Neuronal stem cell (in vitro differentiated cells): ENCODE measurements around the gene NECAB2.

Experiments
- DNase-seq: peaks from one replicate; pipeline ENCODE4 v3.0.0-alpha.2; 2013; ENCODE audit warnings: low spot score
- H2AFZ ChIP-seq: one replicate; pipeline ENCODE4 v1.6.1; 2013; ENCODE audit warnings: mild to moderate bottlenecking, low read length, inconsistent platforms
- H2AK5ac ChIP-seq: 2 replicates; pipeline ENCODE4 v1.6.1; 2013; ENCODE audit warnings: low read depth, mild to moderate bottlenecking, inconsistent platforms, low read length, moderate library complexity, mixed read lengths
- H2BK120ac ChIP-seq: 2 replicates; pipeline ENCODE4 v1.6.1; 2013; ENCODE audit warnings: low read depth, mild to moderate bottlenecking, inconsistent platforms, low read length, moderate library complexity, mixed read lengths
- H2BK12ac ChIP-seq: one replicate; pipeline ENCODE4 v1.6.1; 2013; ENCODE audit warnings: low read length, inconsistent platforms
- H2BK15ac ChIP-seq: 2 replicates; pipeline ENCODE4 v1.6.1; 2013; ENCODE audit warnings: mild to moderate bottlenecking, low read length, inconsistent platforms, mixed read lengths
- H2BK5ac ChIP-seq: one replicate; pipeline ENCODE4 v1.6.1; 2013; ENCODE audit warnings: inconsistent platforms, mild to moderate bottlenecking, low read length, moderate library complexity
- H3K14ac ChIP-seq: one replicate; pipeline ENCODE4 v1.6.1; 2013; ENCODE audit warnings: low read length, inconsistent platforms
- H3K18ac ChIP-seq: 2 replicates; pipeline ENCODE4 v1.6.1; 2013; ENCODE audit warnings: low read length, inconsistent platforms
- H3K23ac ChIP-seq: 2 replicates; pipeline ENCODE4 v1.6.1; 2013; ENCODE audit warnings: low read depth, mild to moderate bottlenecking, mixed read lengths, low read length, inconsistent platforms; ENCODE audit not compliant: poor library complexity
- H3K27ac ChIP-seq: replicated peaks from 3 replicates; pipeline ENCODE4 v1.5.1; 2013; ENCODE audit warnings: low read length, inconsistent platforms
- H3K27me3 ChIP-seq, 3 experiments: 2 replicates each; pipeline ENCODE4 v1.6.1; 2013; ENCODE audit warnings: low read length in 3 of 3, mild to moderate bottlenecking in 2 of 3, inconsistent platforms in 1 of 3, low read depth in 1 of 3, mixed read lengths in 1 of 3, moderate library complexity in 1 of 3; ENCODE audit not compliant: control insufficient read depth in 3 of 3, insufficient read depth in 3 of 3
- H3K36me3 ChIP-seq, 2 donors: replicated peaks in 1 of 2; 2 replicates each; pipeline ENCODE4 v1.6.1; 2013; ENCODE audit warnings: low read length in 2 of 2; ENCODE audit not compliant: control insufficient read depth in 2 of 2, insufficient read depth in 2 of 2
- H3K4ac ChIP-seq: 2 replicates; pipeline ENCODE4 v1.6.1; 2013; ENCODE audit warnings: inconsistent platforms, mild to moderate bottlenecking, low read length, moderate library complexity
- H3K4me1 ChIP-seq, 2 donors: 1 replicate in 1 of 2; 2 replicates in 1 of 2; pipeline ENCODE4 v1.6.1; 2013; ENCODE audit warnings: low read length in 2 of 2, low read depth in 1 of 2; ENCODE audit not compliant: control insufficient read depth in 2 of 2, insufficient read depth in 1 of 2
- H3K4me2 ChIP-seq: one replicate; pipeline ENCODE4 v1.6.1; 2013; ENCODE audit warnings: mild to moderate bottlenecking, low read length, inconsistent platforms; ENCODE audit not compliant: insufficient read depth, poor library complexity, severe bottlenecking
- H3K4me3 ChIP-seq, 2 donors: 2 replicates each; pipeline ENCODE4 v1.5.1; 2013; ENCODE audit warnings: low read length in 2 of 2, mild to moderate bottlenecking in 2 of 2, inconsistent platforms in 1 of 2, moderate library complexity in 1 of 2
- H3K79me1 ChIP-seq: one replicate; pipeline ENCODE4 v1.6.1; 2013; ENCODE audit warnings: low read depth, mild to moderate bottlenecking, inconsistent platforms, low read length, moderate library complexity
- H3K9ac ChIP-seq: one replicate; pipeline ENCODE4 v1.6.1; 2013; ENCODE audit warnings: mild to moderate bottlenecking, low read depth, low read length, inconsistent platforms; ENCODE audit not compliant: poor library complexity
- H3K9me3 ChIP-seq, 2 donors: replicated peaks in 1 of 2; 2 replicates each; pipeline versions ENCODE3 to v1.6.1; 2013; ENCODE audit warnings: low read length in 2 of 2, mild to moderate bottlenecking in 2 of 2, inconsistent platforms in 1 of 2, low read depth in 1 of 2, mixed read lengths in 1 of 2, moderate library complexity in 1 of 2; ENCODE audit not compliant: control insufficient read depth in 2 of 2, insufficient read depth in 1 of 2
- H4K8ac ChIP-seq: one replicate; pipeline ENCODE4 v1.6.1; 2013; ENCODE audit warnings: low read depth, mild to moderate bottlenecking, inconsistent platforms, low read length, moderate library complexity
- H4K91ac ChIP-seq: one replicate; pipeline ENCODE4 v1.6.1; 2013; ENCODE audit warnings: low read length, low read depth, mild to moderate bottlenecking, inconsistent platforms; ENCODE audit not compliant: poor library complexity
- WGBS, 2 donors: extraction: QIAGEN DNeasy Blood & Tissue Kit; methylation state at CpG; one replicate each; pipeline ENCODE4 v1.1.7; 2013; ENCODE audit warnings: missing lambda C conversion rate in 2 of 2, mixed read lengths in 1 of 2; ENCODE audit not compliant: insufficient read length in 2 of 2, insufficient replicate concordance in 1 of 2; ENCODE audit errors: extremely low coverage in 2 of 2; 5-methylcytosine and 5-hydroxymethylcytosine counted together

NECAB2 gene

DNA sequence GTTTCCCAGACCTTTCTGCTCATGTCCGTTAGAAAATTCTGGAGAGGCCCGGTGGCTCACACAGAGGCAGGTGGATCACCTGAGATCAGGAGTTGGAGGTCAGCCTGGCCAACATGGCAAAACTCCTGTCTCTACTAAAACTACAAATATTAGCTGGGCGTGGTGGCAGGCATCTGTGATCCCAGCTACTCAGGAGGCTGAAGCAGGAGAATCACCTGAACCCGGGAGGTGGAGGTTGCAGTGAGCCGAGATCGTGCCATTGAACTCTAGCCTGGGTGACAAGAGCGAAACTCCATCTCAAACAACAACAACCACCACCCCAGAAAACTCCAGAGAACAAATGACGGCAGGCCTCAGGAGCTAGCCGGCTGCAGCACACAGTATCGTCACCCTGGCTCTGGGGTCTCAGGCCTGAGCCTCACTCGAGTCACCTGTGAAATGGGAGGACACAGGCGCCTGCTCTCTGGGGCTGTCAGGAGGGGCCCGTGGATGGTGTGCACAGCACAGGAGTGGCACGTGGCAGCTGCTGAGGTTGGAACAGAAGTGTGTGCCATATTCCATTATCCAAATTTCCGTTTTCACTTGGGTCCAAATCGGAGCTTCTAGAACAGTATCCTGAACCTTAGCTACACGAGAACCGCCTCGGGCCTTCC lies 77.9 kb downstream of the NECAB2 start:
- Histone ChIP-seq H2BK15ac (no peak overlapping the region), H2BK12ac (no peak overlapping the region), H3K14ac (no peak overlapping the region), H3K4me2 (no peak overlapping the region), H3K18ac (no peak overlapping the region), H3K36me3 (peaks cover 0 to 14% of the 10 kb centered on the region in 2 donors), H2AFZ (no peak overlapping the region), H3K23ac (no peak overlapping the region), H3K4me1 (peaks cover 24 to 33% of the 10 kb centered on the region in 2 donors), H3K27me3 (no peaks in the 10 kb centered on the region), H3K4ac (no peak overlapping the region), H2BK5ac (no peak overlapping the region), H2AK5ac (peak overlapping the region; percentile 51), H3K4me3 (no peak overlapping the region), H3K27ac (no peak overlapping the region), H4K8ac (no peak overlapping the region), H3K79me1 (no peaks in the 10 kb centered on the region), H3K9me3 (no peaks in the 10 kb centered on the region), H4K91ac (no peak overlapping the region), H2BK120ac (no peak overlapping the region), H3K9ac (no peak overlapping the region)
- DNase-seq, result no peak
- no CpG with 5 or more reads among the region's 19 CpGs for WGBS, 2 donors

DNA sequence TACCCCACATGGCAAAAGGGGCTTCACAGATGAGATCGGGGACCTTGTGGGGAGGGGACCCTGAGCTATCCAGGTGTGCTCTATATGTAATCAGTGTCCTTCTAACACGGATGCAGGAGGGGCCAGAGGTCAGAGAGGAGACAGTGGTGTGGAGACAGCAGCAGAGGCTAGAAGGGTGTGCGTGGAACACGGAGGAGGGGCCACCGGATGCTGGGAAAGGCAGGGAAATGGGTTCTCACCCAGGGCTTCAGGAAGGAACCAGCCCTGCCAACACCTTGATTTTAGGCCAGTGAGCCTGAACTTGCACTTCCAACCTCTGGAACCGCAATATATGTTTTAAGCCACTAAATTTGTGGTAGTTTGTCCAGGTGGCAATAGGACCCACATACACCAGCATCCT lies 79.2 kb downstream of the NECAB2 start:
- Histone ChIP-seq H2BK12ac (no peak overlapping the region), H2AK5ac (peak overlapping the region; percentile 10), H2BK15ac (peak overlapping the region; percentile 3), H3K14ac (no peak overlapping the region), H3K4ac (no peak overlapping the region), H4K91ac (no peak overlapping the region), H3K27me3 (no peaks in the 10 kb centered on the region), H2BK120ac (no peak overlapping the region), H3K79me1 (no peaks in the 10 kb centered on the region), H4K8ac (no peak overlapping the region), H2AFZ (no peak overlapping the region), H3K36me3 (peaks cover 2 to 17% of the 10 kb centered on the region in 2 donors), H3K4me2 (no peak overlapping the region), H2BK5ac (no peak overlapping the region), H3K4me1 (peaks cover 24 to 32% of the 10 kb centered on the region in 2 donors), H3K27ac (no peak overlapping the region), H3K23ac (no peak overlapping the region), H3K9me3 (no peaks in the 10 kb centered on the region), H3K4me3 (no peak overlapping the region), H3K18ac (no peak overlapping the region), H3K9ac (no peak overlapping the region)
- WGBS, 2 donors, result no CpG with 5 or more reads among the region's 6 CpGs
- DNase-seq, result no peak

DNA sequence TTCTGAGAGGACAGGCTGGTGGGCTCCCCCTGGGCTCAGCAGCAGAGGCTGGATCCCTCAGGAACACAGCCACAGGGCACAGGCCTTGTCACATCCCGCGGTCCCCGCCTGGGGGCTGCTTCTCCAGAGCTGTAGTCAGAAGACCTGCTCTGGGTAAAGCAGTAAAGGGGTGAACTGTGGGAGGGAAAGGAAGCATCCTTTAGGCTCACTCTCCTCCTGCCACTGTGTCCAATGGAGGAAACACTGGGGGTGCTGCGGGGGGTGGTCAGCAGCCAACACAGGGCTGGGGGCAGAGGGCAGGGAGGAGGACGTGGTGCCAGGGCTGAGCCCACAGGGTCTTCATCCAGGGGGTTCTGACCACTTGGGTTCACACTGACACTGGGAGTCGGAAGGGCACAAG lies 79.6 kb downstream of the NECAB2 start:
- Histone ChIP-seq H3K36me3 (peaks cover 3 to 21% of the 10 kb centered on the region in 2 donors), H3K4me1 (peaks cover 24 to 29% of the 10 kb centered on the region in 2 donors), H3K27me3 (no peaks in the 10 kb centered on the region), H2BK15ac (no peak overlapping the region), H4K91ac (no peak overlapping the region), H4K8ac (no peak overlapping the region), H3K27ac (no peak overlapping the region), H3K79me1 (no peaks in the 10 kb centered on the region), H3K4me3 (no peak overlapping the region), H3K18ac (peak overlapping the region; percentile 46), H3K4me2 (no peak overlapping the region), H3K9ac (no peak overlapping the region), H2BK5ac (no peak overlapping the region), H3K14ac (no peak overlapping the region), H2AFZ (no peak overlapping the region), H2BK12ac (no peak overlapping the region), H2BK120ac (no peak overlapping the region), H2AK5ac (no peak overlapping the region), H3K23ac (no peak overlapping the region), H3K9me3 (no peaks in the 10 kb centered on the region), H3K4ac (no peak overlapping the region)
- no peak for DNase-seq
- WGBS, 2 donors, result no CpG with 5 or more reads among the region's 6 CpGs

DNA sequence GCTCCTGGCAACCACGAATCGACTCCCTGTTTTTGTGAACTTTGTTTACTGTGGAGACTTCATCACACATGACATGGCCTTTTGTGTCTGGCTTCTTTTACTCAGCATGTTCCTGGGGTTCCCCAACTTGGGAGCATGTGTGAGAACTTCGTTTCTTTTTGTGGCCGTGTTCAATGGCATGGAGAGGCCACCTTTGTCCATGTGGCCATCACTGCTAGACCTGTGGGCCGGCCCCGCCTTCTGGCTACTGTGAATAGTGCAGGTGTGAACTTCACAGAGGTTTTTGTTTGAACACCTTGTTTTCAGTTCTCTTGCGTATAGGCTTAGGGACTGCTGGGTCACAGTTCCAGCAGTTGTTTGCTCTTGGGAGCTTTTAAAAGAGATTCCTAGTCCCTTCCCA lies 80.2 kb downstream of the NECAB2 start:
- no CpG with 5 or more reads among the region's 7 CpGs for WGBS, 2 donors

More for the DNA sequence above, 80.2 kb downstream of the NECAB2 start:
- no peak overlapping the region for H3K9ac ChIP-seq
- no peak overlapping the region for H3K4ac ChIP-seq
- H3K4me3 ChIP-seq, result no peak overlapping the region
- H3K23ac ChIP-seq, result no peak overlapping the region
- H3K27ac ChIP-seq, result no peak overlapping the region
- no peaks in the 10 kb centered on the region for H3K27me3 ChIP-seq
- no peak for DNase-seq
- no peak overlapping the region for H2BK5ac ChIP-seq
- no peak overlapping the region for H2BK12ac ChIP-seq
- H2AFZ ChIP-seq, result no peak overlapping the region
- H3K18ac ChIP-seq, result no peak overlapping the region
- H3K4me1 ChIP-seq, result peaks cover 18 to 24% of the 10 kb centered on the region in 2 donors
- no peak overlapping the region for H2BK120ac ChIP-seq
- H4K8ac ChIP-seq, result no peak overlapping the region
- no peak overlapping the region for H3K4me2 ChIP-seq
- peaks cover under 1% of the 10 kb centered on the region for H3K79me1 ChIP-seq
- no peak overlapping the region for H2AK5ac ChIP-seq
- H4K91ac ChIP-seq, result no peak overlapping the region
- H3K36me3 ChIP-seq, result peaks cover 6 to 28% of the 10 kb centered on the region in 2 donors
- no peak overlapping the region for H2BK15ac ChIP-seq
- no peak overlapping the region for H3K14ac ChIP-seq
- peaks cover 0 to under 1% of the 10 kb centered on the region in 2 donors for H3K9me3 ChIP-seq
